SIG-M5 treated with dmso at 0.1 percent for 504 hours (cell line): ENCODE data around the gene TAF6.

Experiments
- DNase-seq: peaks from one replicate; lab custom pipeline; 2025; ENCODE audit not compliant: unreplicated experiment; lab: John Stamatoyannopoulos, UW

The TAF6 gene

DNA sequence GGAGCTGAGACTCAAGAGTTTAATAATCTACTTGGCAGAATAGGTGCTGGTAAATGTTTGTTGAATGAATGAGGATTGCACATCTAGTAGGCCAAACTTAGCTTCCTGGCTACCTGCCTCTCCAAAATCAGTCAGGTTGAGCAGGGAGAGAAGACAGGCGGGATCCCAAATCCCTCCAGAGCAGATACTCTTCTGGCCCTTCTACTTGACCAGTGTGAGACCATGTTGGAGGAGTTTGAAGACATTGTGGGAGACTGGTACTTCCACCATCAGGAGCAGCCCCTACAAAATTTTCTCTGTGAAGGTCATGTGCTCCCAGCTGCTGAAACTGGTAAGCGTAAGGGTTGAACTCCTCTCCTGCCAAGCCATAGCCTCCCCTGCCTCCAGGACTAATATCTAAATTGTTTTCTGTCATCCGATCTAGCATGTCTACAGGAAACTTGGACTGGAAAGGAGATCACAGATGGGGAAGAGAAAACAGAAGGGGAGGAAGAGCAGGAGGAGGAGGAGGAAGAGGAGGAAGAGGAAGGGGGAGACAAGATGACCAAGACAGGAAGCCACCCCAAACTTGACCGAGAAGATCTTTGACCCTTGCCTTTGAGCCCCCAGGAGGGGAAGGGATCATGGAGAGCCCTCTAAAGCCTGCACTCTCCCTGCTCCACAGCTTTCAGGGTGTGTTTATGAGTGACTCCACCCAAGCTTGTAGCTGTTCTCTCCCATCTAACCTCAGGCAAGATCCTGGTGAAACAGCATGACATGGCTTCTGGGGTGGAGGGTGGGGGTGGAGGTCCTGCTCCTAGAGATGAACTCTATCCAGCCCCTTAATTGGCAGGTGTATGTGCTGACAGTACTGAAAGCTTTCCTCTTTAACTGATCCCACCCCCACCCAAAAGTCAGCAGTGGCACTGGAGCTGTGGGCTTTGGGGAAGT lies 5.4 kb upstream of the TAF6 start:
- DNase-seq, result no peak

- DNase-seq, result no peak
Observed at GRCh38 chr7:100122568-100122967, 3.4 kb upstream of the TAF6 start.

- no peak for DNase-seq
Observed at GRCh38 chr7:100122067-100122466, 2.9 kb upstream of the TAF6 start.

GRCh38 chr7:100120733-100121036 lies 1.5 kb upstream of the TAF6 start:
- DNase-seq, result no peak

DNA sequence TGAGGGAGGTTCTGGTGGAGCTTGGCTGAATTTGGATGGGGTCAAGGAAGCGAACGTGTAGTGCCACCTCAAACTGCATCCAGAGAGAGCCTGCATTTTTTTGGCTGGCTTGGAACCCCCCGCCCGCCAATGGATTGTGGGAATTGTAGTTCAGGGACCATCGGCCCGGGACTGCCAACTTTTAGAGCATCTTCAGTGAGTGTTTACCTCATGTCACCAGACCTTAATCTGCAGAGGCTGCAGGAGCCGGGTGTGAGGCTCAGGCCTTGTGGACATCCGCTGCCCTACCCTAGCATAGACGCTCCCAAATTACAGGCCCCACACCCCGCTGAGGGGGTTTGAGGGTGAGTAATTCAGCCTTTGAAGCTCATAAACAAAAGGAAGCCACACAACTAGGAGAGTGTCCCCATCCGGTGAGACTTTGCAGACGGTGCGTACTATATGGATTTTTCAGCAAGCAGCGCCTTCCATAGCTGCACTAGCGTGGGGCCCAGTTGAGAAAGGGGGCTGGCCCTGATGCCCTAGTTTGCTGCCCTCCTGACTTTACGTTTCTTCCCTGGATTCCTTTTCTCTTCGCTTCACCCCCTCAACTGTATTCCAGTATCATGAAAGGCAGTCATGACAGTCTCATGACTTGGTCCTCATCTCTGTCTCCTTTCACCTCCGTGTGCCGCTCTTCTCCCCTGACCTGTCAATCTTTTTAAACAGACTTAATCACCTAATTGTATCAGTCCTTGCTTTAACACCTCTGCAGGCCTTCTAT lies 993 bp upstream of the TAF6 start:
- peak; percentile 65 for DNase-seq

DNA sequence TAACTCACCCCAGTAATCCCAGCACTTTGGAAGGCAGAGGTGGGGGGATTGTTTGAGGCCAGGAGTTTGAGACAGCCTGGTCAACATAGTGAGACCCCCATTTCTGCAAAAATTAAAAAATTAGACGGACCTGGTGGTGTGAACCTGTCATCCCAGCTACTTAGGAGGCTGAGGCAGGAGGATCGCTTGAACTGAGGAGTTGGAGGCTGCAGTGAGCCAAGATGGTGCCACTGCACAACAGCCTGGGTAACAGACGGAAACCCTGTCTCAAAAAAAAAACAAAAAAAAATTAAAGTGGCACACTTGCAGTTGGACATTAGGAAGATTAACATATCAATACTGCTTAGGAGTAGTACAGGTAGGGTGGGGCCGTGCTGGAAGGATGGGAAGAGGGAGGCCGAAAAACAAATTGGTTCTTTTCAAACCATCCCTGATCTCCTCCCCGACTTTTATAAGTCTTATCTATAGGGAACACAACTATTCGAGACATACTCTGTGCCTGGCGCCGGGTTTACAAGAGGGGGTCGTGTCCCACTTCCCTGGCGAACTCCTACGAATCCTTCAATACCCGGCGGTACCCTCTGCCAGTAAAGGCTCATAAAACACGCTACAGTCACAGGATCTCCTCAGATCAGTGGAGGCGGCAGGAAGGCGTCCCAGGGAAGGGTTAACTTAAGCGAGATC lies 628 bp downstream of the TAF6 start:
- DNase-seq, result peak; percentile 53

DNA sequence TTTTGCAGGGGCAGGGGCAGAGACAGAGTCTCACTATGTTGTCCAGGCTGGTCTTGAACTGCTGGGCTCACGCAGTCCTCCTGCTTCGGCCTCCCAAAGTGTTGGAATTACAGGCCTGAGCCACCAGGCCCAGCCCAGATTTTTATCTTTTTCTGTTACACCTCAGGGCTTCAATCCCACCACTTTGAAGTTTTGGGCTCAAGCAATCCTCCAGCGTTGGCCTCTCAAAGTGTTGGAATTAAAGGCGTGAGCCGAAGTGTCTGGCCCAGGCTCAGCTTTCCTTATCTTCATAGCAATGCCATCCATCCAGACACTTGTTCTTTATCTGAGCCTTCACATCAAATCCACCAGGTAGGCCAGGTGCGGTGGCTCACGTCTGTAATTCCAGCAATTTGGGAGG lies 4.1 kb downstream of the TAF6 start:
- no peak for DNase-seq

DNA sequence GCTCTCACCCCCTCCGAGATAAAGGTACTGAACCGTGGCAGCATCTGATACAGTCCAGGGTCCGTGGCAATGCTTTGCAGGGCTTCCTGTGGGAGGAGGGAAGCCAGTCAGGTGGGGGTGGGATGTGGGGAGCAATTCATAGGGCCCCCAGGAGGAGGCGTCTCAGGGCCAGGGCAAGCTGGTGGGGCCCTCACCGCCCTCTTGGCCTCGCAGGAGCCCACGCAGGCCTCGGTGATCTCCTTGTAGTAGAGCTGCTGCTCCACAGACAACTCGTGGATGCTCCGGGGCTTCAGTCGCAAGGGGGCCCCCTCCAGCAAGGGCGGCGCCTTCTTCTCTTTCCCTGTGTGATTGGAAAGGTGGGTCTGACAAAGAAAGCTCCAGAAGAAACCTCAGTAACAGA lies 7.2 kb downstream of the TAF6 start:
- DNase-seq, result no peak

DNA sequence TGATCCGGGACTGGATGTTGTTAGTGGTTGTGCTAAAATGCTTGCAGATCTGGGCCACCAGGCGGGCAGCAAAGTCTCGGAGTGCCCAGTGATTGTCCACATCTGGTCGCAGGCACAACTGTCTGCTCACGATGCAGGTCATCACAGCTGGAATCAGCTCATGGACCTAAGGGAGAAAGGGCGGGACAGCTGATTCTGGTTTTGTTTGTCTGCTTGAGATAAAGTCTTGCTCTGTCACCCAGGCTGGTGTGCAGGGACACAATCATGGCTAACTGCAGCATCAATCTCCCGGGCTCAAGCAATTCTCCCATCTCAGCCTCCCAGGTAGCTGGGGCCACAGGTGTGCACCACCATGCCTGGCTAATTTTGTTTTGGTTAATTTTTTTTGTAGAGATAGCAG lies 8.0 kb downstream of the TAF6 start:
- no peak for DNase-seq

DNA sequence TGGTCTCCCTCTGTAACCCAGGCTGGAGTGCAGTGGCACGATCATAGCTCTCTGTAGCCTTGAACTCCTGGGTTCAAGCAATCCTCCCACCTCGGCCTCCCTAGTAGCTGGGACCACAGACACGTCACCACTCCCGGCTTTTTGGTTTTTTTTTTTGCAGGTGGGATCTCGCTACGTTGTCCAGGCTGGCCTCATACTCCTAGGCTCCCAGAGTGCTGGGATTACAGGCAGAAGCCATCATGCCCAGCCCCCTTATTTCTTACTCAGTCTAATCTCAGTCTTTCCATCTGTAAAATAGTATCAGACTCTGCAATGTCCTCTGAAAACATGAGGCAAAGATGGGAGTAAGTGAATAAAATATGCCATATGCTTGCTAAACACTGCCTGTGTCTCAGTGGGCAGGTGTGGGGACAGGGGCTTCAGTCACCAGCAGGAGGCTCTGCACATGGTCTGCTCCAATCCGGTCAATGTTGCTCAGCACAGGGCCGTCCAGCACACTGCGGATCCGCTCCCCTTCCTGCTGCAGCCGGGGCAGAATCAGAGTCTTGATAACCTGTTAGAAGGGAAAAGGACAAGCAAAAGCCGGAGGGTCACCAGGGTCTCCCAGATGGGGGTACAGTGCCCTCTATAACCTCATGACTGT lies 9.5 kb downstream of the TAF6 start:
- no peak for DNase-seq

DNA sequence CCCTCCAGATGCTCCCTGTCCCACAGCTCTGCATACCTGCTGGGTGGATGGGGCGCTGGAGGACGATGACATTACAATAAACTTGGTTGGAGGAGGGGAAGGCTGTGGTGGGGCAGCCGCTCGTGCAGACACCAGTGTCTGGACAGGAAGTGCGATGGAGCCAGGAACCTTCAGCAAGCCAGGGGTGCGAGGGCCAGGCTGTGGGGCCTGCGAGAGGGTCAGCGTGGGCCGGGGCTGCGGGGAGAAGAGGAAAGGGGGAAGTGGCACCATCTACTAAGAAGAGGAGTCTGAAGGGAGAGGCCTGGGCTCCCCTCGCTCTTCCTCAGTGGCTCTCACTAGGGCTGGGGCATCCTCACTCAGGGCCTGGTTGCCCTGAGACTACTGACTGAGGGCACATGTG lies 11.3 kb downstream of the TAF6 start:
- no peak for DNase-seq

DNA sequence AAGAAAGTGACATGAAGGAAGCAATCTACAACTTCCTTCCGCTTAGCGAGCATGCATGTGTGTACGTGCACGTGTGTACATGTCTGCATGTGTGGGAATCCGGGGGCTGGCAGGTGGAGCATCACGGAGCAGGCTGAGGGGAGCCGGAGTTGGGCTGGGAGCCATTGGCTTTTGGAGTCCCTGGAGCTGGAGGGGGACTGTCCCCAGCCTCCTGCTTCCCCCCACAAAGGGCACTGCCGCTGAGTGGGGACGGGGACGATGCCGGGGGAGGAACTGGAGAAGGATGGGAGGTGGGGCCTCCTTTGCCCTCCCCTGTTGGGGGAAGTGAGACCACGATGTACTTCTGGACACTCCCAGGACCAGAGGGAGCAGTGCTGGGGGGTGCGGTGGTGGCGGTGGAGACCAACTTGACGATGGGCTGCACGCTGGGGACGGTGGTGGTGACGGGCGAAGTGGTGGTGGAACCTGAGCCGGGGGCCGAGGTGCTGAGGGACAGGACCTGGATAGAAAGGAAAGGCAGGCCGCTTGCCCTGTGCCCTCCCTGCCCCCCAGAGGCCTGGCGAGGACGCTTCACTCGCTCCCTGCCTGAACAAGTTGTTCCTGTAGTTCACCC lies 11.9 kb downstream of the TAF6 start:
- no peak for DNase-seq

DNA sequence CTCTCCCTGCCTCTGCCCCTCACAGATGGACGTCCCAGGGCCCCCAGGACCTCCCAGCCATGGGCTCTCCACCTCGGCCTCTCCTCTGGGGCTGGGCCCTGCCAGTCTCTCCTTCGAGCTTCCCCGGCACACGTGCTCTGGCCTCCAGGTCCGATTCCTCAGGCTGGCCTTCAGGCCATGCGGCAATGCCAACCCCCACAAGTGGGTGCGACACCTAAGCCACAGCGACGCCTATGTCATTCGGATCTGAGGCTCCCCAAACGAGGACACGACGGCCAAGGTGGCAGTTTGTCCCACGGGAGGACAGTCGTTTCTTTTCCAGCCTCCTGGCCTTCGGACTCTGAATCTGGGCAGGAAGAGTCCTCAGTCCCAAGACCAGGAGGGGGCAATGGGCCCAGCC lies 12.5 kb downstream of the TAF6 start:
- DNase-seq, result no peak

DNA sequence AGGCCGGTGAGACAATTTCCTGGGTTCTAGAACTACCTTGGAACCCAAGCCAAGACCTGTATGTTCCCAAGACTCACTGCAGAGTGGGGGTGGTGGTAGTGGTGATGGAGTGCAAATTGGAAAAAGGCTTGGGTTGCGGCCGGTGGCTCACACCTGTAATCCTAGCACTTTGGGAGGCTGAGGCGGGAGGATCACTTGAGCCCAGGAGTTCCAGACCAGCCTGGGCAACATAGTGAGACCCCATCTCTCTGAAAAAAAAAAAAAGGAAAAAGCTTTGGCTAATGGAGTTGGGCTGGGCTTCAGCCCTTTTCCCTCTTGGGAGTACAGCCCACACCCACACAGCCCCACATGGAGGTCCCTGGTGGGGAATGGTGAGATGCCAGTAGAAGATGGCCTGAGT lies 13.6 kb downstream of the TAF6 start:
- no peak for DNase-seq

- no peak for DNase-seq
Observed at GRCh38 chr7:100102950-100103840, 16.0 kb downstream of the TAF6 start.

- peak; percentile 99 for DNase-seq
Observed at GRCh38 chr7:100101016-100101862, 17.9 kb downstream of the TAF6 start, which contains the start of the genes AP4M1 and MCM7. Gene AP4M1, plus strand, starts transcription at chr7:100101643. Its CDS starts 72 bp downstream, at chr7:100101715. Gene MCM7, minus strand, starts transcription at chr7:100101397. Its CDS starts 103 bp downstream, at chr7:100101294.

DNA sequence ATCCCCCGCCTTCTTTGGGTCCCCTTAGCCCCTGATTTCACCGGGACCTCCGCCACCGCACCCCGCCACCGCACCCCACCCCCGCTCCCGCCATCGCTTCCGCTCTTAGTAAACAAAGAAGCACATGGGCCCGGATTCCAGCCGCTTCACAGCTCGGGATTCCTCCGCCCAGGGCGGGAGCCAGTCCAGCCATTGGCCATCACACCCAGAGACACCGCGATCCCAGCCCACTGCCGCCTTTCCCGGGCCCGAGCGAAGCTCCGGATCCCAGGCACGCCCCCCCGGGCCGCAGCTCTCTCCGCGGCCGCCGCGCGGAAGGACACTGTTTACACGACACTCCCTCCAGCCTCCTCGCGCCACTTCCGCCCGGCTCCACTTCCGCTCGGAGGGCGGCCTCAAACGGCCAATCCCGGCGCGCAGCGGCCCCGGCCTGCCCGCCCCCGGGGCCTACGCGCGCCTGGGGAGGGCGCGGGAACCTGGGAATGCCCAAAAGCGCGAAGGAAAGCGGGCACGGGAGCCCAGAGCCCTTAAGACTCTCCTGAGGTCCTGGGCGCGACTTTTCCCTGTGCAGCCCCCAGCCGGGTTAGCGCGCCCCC lies 18.6 kb downstream of the TAF6 start:
- peak; percentile 88 for DNase-seq

DNA sequence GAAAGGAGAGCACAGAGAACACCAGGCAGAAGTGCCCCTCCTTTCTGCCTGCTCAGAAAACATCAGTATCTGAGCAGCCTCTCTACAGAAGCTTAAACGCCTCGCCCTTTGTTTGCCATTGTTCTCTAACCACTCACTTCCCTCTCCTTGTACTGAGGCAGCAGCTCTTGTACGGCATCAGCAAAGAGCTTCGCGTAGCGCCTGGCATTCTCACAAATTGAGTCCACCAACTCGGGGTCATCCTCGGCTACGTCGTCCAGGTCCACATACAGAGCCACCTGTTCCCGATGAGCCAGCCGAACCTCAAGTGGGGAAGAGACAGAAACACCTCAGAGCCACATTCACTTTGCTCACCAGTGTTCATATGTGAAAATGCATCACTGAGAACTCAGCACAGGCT lies 19.7 kb downstream of the TAF6 start:
- DNase-seq, result no peak
